Smooth muscle cell of the brain vasculature (primary cell): ENCODE data around the gene DPYSL5.
"Not testable (repeated sequence)": the region's sequence is repeated elsewhere in the genome, so short reads cannot be mapped to it uniquely, and the experiment has no call there.

Source experiments
- DNase-seq: peaks from one replicate; pipeline ENCODE4 v3.0.0-alpha.2; 2012; ENCODE audit warnings: low read depth, low spot score

DPYSL5 gene

DNA sequence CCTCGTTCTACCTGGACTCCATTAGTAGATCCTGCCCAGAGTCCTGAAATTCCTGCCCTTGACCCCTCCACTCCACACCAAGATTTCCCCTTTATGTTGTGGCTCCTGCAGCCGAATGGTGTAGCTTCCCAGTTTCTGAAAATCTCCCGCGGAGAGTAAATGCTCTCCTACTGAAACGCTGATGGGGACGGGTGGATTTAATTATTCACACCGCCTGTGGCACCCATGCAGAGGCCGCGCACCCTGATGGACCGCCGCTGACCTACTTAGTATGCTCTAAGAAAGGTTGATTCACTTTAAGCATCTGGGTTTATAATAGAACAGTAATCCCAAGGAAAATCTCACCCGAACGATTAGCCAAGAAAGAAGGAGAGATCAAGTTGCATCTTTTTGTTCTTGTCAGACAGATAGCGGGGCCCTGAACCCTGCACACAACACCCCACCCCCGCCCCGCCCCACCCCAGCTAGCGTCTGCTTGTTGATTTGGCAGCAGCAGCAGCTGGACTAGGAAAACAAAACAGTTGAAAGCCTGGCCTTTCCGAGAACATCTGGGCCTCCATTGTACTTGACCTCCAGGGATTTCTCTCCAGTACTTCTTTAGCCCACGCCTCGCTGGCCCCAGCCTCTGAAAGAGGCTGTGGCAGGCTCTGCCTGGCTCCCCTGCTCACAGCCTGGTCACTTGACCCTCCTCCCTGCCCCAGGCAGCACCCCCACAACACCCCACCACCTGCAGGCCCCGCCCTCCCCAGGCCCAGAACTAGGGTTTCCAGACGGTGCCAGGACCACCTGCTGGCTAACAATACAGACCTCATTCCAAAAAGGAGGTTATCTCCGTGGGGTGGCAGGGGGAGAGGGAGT, 53.6 kb downstream of the DPYSL5 start:
- no peak for DNase-seq

DNA sequence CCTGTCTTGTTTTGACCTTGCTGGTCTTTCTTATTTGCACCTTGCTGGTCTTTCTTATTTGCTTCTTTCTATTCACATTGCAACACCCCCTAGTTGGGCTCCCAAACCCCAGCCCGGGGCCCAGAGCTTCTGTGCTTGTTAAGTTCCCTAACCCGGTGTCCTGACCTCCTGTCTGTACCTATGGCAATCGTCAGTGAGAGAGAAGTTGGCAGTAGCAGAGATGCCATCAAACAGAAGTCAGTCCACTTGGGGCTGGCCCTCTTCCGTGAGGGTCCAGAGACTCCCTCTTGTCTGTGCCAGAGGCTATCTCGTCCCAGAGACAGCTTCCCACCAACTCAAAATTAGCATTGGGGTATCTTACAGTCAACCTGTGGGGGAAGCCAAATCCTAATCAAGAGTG, 55.7 kb downstream of the DPYSL5 start:
- DNase-seq, result no peak

DNA sequence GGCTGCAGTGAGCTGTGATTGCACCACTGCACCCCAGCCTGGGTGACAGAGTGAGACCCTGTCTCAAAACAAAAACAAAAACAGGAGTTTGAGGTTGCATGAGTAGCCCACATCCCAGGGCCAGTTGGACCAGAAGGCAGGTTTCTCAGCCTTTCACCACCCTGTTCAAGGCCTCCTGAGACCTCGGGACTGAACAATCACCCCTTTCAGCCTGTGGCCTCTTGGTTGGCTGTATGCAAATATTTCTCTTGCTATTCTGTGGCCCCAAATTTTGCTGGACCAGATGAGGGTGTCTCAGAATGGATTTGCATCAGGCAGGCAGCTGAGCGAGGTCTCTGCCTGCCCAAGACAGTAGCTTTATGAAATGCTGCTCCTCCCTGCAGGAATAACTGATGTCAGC, 56.9 kb downstream of the DPYSL5 start:
- no peak for DNase-seq

DNA sequence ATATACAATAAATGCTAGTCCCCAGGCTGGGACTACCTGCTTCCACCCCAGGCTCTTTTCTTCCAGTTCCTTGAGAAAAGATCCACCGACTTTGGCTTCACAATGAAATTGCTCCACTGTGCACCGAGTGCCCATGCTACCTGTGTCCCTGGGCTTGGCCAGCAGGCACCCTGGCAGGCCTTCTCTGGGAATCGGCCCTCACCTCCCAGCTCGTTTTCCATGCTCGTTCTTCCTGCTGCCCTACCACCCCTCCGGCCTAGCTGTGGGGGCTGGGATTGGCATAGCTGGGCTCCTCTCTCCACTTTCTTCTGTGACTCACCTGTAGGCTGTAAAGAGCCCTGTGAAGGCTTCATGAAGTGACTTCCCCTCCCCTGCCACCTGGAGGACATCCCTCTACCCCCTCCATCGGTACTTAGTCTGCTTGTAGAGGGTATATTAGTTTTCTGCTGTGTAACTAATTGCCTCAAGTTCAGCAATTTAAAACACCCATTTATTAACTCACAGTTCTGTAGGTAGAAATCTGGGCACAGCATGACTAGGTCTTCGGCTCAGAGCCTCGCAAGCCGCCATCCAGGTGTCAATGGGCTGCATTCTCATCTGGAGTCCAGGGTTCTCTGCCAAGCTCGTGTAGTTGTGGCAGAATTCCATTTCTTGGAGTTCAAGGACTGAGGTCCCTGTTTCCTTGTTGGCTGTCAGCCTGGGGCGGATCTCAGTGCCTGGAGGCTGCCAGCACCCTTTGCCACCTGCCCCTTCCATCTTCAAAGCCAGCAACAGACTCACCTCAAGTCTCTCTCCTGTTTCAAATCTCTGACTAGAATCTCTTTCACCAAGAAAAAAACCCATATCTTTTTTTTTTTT, 57.6 kb downstream of the DPYSL5 start:
- DNase-seq, result no peak

DNA sequence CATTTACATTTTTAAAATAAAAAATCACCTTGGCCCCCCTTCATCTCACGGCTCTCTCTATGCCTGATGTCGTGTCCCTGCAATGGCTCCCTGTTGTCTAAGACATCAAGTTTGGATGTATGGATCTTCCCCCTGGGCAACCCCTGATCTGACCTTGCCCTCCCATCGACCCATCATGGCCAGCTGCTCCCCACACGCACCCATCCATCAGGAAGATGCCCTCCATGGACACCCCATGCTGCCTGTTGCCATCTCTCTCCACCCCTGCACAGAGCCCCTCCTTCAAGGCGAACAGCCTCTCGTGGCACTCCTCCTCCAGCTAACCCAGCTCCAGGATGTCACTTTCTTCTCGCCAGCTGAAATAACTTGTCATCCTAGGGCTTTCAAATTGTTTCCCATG, 59.5 kb downstream of the DPYSL5 start:
- no peak for DNase-seq

DNA sequence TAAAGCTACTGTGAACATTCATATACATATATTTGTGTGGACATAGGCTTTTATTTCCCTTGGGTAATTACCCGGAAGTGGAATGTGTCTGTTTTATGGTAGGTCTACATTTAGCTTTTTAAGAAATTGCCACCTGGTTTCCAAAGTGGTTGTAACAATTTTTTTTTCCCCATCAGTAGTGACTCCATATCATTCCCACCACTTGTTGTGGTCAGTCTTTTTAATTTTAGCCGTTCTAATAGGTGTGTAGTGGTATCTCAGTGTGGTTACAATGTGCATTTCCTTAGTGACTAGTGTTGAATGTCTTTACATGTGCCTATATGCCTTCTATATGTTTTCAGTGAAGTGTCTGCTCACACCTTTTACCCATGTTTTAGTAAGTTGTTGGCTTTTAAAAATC, 62.2 kb downstream of the DPYSL5 start:
- no peak for DNase-seq

DNA sequence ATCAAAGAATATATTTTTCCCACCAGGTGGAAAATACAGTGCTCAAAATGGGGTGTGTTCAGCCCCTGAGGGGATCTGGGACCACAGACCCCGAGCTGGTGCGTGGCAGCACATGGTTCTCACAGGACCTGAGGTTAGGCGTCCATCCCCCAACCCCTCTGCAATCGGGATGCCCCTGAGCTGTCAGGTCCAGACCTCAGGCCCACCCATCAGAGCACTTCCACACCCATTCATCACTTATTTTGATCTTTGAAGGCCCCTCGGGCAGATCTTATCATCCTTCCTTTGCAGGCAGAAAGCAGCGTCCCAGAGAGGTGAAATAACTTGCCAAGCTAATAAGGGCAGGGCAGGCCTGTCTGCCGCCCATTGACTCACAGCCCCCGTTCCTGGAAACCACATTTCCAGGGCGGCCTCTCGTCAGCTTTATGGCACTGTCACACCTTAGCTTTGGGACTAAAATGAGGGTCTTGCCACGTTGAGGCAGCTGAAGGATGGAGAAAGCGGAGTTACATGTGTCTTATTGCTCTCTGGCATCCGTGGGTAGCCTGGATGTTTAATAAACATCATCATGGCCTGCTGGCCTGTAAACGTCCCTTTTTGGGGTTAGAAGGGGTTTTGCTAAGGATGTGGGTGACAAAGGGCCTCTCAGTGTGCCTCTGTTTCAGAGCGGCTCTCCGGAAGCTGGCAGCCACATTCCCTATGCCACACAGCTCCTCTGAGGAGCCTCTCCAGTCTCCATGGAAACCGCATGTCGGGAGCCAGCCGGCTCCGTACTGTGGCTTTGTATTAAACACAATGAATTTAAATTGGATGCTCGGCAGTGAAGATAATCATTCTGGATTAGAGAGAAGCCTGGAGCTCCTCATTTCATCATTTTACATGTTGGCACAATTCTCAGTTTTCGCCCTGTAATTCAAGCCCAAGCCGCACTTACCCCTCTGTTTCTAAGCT, 64.3 kb downstream of the DPYSL5 start:
- no peak for DNase-seq

DNA sequence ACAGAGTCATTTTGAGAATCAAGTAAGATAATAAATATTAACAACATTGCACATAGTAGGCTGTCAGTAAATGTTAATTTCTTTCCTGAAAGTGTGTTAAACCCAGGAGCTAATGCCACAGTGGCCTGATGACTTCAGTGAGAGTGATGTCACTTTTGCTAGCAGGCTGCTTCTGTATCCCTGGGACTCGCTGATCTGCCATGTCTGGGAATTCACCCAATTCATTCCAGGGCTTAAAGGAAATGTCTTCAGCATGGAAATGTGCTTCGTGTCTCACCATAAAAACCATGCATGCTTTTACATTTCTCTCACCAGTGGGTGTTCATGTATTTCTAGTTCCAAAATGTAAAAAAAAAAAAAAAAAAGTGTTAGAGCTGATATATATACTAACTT, 65.7 kb downstream of the DPYSL5 start:
- no peak for DNase-seq

DNA sequence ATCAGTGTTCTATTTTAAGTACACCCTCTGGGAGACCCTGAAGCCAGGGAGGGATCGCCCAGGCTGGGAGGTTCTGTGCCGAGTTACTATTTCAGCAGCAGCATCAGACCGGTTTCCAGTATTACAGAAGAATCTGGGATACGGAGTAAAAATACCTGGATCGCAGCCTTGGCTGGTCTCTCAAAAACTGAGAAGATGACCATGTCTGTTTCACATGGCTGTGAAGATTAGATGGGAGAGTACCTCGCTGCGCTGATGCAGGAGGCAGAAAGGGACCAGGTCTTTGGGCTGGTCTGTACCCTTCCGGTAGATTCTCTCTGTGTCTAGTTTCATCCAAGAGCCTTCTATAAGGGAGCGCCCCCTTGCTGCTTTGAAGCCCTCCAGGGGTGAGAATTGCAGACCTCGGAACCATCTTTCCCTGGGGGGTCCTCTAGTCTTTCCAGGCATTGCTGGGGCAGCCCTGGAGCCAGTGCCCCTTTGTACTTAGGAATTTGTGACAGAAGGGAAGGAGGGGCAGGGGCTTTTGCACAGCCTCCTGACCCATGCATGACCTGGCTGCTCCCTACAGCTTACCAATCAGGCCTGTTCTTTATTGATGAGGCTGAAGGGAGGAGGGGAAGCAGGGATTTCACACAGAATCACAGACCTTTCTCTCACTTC, 66.2 kb downstream of the DPYSL5 start:
- no peak for DNase-seq

DNA sequence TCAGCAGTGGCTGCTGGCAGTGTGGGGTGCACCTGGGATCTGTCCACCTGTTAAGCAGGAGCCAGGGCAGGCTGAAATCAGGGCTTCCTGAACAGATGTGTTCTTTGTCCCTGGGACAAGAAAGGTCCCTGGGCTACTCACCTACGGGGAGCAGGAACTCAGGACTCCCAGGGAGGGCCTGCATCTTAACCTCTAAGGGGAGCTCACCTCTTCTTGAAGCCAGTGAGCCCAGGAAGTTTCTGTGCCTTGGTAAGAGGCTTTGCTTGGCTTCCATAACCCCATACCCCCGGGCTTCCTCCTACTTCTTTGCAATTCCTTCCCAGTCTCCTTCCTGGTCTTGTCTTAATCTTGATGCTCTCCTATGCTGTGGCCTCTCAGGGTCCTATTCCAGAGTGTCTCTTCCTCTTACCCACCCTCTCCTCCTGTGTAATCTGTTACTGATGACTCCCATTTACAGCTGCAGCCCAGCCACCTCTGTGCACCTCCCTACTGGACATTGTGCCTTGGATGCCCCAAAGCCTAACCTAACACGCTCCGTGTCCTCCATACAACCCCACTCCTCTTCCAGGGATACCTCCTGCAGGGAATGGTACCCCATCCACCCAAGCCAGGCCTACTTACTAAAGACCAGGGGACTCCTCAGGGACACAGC, 66.9 kb downstream of the DPYSL5 start:
- DNase-seq, result no peak

DNA sequence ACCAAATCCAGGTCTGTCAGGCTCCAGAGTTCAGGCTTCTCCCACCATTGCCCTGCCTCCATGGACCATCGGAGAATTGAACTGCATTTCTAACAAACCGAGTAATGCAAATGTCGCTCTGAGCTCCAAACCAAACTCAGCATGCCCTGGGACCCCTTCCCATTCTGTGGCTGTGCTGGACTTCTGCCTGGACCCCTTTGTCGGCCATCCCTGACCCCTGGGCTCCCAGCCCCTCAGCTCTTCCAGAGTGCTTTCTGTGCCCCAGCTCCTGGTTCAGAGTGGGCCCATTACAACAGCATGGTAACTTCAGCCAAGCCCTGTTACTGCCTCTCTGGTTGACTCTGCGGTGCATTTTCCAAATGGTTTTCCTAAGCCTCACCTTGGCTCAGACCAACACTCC, 67.4 kb downstream of the DPYSL5 start:
- no peak for DNase-seq

DNA sequence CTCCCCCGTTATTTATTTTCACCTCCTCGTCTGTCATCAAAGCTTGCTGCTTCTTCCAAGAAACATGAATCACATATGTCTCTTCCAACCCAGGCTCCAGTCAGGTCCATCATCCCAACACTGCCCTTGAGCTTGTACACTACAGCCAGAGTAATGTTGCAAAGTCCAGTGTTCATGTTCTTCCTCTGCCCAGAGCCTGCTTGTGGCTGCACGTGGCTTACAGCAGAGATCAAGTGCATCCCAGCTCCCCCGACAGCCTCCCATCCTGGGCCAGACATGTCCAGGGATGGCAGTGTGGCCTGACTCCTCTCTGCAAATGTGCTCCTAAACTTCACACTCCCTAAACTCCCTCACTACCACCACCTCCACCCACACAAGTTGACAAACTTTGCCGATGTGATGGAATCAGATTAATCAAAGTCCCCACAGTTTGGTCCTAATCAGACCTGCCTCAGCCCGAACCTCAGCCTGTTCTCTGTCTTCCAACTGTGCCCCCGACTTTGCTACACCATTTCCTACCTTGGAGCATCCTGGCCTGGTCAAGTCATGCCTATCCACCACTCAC, 68.3 kb downstream of the DPYSL5 start:
- no peak for DNase-seq

DNA sequence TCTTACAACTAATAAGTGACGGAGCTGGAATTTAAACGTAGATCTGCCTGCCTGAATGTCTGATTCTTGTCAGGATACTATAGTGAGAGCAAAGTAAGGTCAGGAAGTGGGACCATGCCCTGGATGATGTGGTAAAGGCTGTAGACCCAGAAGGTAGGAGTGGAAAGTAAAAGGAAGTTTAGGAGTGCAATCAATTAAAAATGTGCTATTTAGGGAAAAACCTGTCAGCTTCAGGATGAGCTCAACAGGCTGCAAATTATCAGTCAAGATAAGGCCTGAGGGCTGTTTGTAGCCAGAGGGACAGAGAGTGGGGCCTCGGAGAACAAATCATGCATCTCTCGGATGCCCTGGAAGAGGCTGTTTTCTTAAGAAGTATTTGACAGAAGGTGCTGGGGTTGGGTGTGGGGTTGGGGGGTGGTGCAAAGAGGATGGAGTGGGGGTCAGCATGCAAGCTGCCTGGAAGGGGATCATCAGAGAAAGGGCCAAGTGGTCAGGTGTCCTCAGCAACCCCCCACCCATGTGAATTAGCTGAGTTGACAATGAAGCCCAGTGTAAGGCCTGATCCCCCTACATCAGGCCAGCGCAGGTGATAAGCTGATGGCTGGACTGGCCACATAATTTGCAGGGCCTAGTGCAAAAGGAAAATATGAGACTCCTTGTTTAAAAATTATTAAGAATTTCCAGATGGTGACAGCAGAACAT, 69.4 kb downstream of the DPYSL5 start:
- no peak for DNase-seq

DNA sequence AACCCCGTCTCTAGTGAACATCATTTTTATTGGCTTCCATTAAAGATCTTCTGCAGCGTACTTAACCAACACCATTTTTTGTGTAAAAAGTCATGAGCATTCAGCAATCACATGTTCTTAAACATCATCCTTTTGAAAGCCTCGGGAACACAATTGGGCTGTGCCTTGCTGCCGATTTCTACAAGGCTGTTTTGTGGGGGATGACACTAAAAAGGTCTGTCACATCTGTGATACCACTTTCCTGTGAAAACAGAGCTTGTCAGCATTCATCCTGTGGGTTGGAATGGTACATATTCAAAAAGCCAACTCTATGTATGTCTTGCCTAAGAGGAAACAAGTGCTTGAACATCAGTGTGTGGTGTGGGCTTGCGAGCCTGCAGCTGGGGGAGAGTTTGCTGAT, 73.4 kb downstream of the DPYSL5 start:
- DNase-seq, result no peak

DNA sequence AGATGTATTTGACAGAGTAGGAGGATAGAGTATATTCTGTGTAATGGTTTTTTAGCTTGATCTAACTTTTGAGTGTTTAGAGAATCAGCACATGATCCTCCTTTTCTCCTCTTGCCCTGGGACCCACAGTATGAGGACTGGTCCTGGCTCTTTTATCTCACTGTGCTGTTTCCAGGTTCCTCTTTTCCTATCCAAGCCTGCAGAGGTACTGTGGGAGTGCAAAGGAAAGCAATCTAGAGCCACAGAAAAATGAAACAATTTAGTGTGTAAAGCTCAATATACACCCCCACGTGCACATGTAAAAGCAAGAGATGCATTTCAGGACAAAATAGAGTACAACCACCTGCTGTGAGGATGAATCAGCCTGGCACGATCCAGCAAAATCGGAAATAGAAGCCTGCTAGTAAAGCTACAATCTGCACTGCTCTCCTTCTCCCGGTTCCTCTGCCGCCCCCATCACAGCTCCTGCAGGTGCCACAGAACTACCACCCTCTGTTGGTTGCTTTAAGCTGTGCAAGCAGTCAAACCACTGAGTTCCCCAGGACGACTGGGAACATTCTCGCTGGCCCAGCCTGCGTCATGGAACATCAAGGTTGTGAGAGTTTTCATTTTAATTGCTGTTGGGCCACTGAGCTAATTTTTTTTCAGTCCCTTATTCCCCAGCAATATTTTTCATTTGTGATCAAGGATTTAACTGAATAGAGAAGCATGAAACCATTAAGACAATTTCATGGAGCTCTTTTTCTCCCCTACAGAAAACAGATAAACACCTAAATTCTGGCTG, 74.7 kb downstream of the DPYSL5 start:
- peak; percentile 23 for DNase-seq

DNA sequence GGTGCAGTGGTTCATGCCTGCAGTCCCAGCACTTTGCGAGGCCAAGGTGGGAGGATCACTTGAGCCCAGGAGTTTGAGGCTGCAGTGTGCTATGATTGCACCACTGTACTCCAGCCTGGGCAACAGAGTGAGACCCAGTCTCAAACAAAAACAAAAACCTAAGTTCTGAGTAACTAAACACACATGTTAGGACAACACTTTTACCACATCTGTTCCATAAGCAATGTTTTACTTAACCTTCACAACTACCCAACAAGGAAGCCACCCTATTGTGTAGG, 75.2 kb downstream of the DPYSL5 start:
- not testable (repeated sequence) for DNase-seq

DNA sequence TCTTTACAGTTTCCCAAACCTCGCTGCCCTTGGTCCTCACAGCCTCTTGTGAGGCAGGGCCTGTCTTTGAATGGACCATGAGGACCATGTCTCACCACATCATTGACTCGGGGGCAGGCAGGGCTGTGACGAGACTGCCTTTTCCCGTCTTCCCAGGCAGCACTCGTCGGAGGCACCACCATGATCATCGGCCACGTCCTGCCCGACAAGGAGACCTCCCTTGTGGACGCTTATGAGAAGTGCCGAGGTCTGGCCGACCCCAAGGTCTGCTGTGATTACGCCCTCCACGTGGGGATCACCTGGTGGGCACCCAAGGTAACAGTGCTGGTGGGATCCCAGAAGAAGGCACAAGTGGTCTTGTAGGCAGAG, 76.8 kb downstream of the DPYSL5 start:
- no peak for DNase-seq

DNA sequence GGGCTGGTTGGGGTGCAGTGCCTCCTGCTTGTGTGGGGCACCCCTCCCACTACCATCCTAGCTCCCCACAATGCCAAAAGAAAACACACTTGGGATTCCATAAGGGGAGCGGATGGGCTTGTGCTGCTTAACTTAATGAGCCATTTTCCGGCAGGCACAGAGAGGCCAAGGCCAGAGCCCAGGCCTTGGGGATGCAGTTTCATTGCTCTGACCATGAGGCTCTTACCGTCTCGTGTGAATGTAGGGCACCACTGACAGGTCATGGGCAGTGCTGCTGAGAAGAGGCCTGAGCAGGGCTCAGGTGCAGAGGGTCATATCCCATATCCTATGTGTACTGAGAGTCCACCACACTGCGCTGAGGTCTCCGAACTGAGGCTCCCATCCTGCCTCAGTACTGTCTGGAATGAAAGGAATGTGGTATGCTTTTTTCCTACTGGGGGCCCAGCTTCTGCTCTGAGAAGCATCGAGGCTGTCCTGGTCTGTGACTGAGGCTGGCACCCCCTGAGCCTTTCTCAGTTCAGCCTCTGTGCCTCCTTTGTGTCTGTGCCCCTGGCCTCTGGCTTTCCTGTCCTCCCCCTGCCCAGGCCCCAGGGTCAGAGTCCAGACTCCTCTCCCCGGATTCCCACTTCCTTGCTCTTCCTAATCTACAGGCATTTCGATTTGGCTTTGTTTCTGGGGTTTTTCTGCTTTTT, 77.3 kb downstream of the DPYSL5 start:
- DNase-seq, result no peak

DNA sequence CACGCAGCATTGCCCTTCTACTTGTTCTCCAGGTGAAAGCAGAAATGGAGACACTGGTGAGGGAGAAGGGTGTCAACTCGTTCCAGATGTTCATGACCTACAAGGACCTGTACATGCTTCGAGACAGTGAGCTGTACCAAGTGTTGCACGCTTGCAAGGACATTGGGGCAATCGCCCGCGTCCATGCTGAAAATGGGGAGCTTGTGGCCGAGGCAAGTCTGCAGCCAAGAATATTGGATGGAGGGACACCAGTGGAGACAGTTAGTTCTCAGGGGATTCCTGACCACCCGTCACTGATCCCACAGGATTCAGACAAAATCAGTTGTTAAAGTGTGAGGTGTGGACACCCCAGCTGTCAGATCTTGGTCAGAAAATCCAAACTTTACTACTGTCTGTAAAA, 79.3 kb downstream of the DPYSL5 start:
- no peak for DNase-seq
